GM19324 (cell line): ENCODE results near the gene C9orf57.
"Not testable (repeated sequence)": the region's sequence is repeated elsewhere in the genome, so short reads cannot be mapped to it uniquely, and the experiment has no call there.

Source experiments
- ATAC-seq: cut with Tn5 transposase; IDR thresholded peaks from one replicate; pipeline ENCODE4 v1.9.1; 2021; ENCODE audit warnings: mild to moderate bottlenecking, moderate library complexity; ENCODE audit not compliant: unreplicated experiment, low FRiP score

C9orf57 gene

DNA sequence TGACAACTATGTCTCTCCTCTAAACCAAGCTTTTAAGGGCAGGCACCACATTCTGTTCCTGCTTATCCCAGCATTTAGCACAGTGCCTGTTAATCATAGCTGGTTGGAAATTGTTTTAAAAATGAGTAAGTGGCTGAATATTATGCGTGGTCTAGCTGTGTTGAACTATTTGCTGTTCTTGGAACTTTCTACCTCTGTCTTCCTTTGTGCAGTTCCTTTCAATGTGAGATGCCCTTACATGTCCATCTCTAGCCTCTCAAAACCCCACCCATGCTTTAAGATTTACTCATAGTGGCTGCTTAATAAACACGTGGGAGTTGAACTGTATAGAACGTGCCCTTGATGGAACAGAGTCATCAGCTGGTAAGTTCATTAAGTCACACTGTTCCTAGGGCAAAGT lies 34.5 kb downstream of the C9orf57 start:
- ATAC-seq, result no peak

DNA sequence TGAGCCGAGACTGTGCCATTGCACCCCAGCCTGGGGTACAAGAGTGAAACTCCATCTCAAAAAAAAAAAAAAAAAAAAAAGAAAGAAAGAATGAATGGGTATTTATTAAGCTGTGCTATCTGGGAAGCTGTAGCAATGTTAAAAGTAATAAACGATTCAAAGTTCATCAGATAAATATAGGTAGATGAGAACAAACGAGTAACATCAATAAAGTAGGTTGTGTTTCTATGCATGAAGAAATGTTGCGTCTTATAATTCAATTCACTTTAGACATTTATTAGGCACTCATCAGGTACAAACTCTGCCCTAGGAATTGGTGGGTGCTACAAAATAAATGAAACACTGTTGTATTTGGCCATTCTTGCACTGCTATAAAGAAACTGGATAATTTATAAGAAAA lies 36.8 kb downstream of the C9orf57 start:
- no peak for ATAC-seq

DNA sequence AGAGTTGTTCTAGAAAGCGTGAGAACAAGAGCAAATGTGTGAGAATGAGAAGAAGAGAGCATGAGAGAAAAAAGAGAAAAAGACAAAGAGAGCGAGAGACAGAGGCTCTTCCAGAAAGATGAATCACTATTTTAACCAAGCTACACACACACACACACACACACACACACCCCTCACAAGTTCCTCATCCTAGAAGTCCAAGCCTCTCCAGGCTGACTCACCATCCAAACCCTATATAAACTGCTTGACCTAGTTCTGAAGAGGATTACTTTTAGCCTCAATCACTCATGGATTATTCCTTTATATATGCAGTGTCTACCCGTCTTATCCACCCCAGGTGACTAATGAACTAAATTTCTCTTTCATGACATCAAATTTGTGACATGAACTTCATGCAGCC lies 37.6 kb downstream of the C9orf57 start:
- ATAC-seq, result no peak

DNA sequence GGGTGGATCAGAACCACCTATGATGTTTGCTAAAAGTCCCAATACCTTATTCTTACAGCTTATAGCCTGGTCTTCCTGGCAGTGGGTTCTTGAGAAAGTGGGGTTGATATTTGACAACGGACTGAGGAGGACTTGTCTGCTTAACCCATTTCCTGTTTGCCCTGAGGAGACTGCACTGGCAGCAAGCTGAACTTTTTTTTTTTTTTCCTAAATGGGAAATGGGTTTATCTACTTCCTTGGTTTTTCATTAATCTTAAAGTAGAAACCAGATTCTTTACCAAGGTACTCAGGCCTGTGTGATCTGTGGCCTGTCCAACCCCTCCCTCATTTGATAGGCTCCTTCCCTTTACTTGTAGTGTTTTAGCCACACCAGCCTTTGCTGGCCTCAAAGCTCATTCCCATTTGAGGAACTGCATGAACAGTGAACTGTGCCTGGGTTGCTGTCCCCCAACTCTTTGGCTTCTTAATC lies 47.1 kb downstream of the C9orf57 start:
- no peak for ATAC-seq

DNA sequence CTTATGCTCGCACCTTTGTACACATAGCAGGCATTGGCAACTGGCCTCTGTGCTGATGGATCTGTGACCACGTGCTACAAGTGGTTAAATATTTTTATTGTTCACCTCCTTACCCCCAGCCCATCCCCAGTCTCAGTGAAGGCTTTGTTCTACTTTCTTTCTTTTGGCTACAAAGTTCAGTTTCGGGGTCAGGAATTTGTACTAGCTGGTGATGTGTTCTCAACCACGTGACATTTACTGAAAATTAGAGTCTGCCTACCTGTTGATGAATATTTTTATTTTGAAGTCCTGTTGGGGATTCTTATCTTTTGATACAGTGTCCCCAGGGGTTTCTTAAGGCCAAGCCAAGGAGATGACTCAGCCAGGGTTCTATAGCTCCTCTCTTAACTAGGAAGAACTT lies 47.8 kb downstream of the C9orf57 start:
- ATAC-seq, result no peak

DNA sequence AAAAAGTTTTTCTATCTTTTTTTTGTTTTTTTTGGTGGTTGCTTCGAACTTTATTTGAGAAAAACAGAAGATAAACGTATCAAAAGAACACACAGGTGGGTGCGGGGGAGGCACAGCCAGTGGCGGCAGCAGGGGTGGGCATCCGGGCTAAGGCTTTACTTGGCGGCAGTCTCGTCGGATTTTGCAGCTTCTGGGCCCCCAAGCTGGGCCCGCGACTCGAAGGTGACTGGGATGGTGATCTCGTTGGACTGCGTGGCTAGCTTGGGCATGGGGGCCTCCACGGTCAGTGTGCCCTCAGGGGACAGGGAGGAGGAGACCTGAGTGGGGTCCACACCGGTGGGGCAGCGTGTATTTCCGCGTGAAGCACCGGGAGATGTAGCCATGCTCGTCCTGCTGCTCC lies 52.7 kb downstream of the C9orf57 start:
- not testable (repeated sequence) for ATAC-seq

DNA sequence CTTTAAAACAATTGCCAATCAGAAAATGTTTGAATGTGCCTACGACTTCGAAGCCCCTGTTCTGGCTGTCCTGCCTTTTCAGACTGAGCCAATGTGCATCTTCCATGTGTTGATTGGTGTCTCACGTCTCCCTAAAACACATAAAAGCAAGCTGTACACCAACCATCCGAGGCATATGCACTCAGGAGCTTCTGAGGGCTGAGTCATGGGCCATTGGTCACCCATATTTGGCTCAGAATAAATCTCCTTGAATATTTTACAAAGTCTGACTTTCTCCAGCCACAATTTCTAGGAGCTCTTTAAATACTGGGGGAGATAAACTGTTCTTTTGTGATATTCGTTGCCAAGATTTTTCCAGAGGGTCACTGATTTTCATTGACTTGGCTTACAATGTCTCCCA lies 53.9 kb downstream of the C9orf57 start:
- ATAC-seq, result no peak

DNA sequence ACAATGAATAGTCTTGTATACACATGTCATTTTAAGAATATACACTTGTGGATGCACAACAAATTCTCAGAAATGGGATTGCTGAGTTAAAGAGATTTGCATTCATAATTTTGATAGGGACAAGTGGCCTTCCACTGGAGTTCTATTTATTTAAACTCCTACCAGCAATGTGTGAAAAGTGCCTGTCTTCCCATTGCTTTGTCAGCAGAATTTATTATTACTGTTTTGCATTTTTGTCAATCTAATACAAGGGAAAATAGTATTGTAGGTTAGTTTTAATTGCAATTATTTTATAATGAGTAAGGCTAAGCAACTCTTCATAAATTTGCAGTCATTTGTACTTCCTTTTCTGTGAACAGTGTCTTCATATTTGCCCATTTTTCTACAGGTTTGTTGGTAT lies 55.0 kb downstream of the C9orf57 start:
- ATAC-seq, result no peak
